GM19240 (cell line): ENCODE results near the gene KCNK5.

Source experiments
- DNase-seq: peaks from one replicate; pipeline ENCODE4 v3.0.0; 2011; ENCODE audit warnings: low spot score; ENCODE audit not compliant: insufficient read length

KCNK5 gene

GRCh38 chr6:39215640-39216158, 13.6 kb downstream of the KCNK5 start:
- no peak for DNase-seq

- DNase-seq = no peak
These were observed 14.2 kb downstream of the KCNK5 start for GRCh38 chr6:39214846-39215639.

- no peak for DNase-seq
These were observed 15.0 kb downstream of the KCNK5 start for GRCh38 chr6:39214120-39214813.

GRCh38 chr6:39213195-39213920, 15.9 kb downstream of the KCNK5 start:
- no peak for DNase-seq

GRCh38 chr6:39211183-39211582, 18.1 kb downstream of the KCNK5 start:
- DNase-seq = no peak

GRCh38 chr6:39210450-39210849, 18.8 kb downstream of the KCNK5 start:
- no peak for DNase-seq

- DNase-seq = no peak
These were observed 19.4 kb downstream of the KCNK5 start for GRCh38 chr6:39209911-39210310.

GRCh38 chr6:39209360-39209811, 19.9 kb downstream of the KCNK5 start:
- no peak for DNase-seq

- DNase-seq = no peak
These were observed 21.0 kb downstream of the KCNK5 start for GRCh38 chr6:39208223-39208739.

GRCh38 chr6:39207416-39208222, 21.7 kb downstream of the KCNK5 start:
- DNase-seq = no peak

GRCh38 chr6:39206250-39206721, 23.0 kb downstream of the KCNK5 start:
- DNase-seq = no peak

GRCh38 chr6:39204646-39205244, 24.5 kb downstream of the KCNK5 start:
- no peak for DNase-seq

- DNase-seq = no peak
These were observed 25.1 kb downstream of the KCNK5 start for GRCh38 chr6:39204160-39204495.

GRCh38 chr6:39203436-39204159, 25.7 kb downstream of the KCNK5 start:
- no peak for DNase-seq

- DNase-seq = no peak
These were observed 27.1 kb downstream of the KCNK5 start for GRCh38 chr6:39202166-39202565.

- DNase-seq = no peak
These were observed 28.7 kb downstream of the KCNK5 start for GRCh38 chr6:39200498-39201020.

- no peak for DNase-seq
These were observed 29.3 kb downstream of the KCNK5 start for GRCh38 chr6:39199976-39200375.

GRCh38 chr6:39199231-39199940, 29.9 kb downstream of the KCNK5 start:
- DNase-seq = no peak

GRCh38 chr6:39198528-39198927, 30.7 kb downstream of the KCNK5 start:
- no peak for DNase-seq
